Lung (tissue), 12 donors: ENCODE measurements around the gene RAVER1. TPM values are rescaled to one million over a fixed set of nuclear protein-coding genes. Genes with fewer than 3 reads are reported as not detected.

Experiments
- ATAC-seq: fragments of 200-7000 bp; cut with Tn5 transposase; one replicate; pipeline ENCODE4 v1.9.1; 2020; ENCODE audit warnings: moderate number of reproducible peaks; ENCODE audit not compliant: insufficient read depth, low FRiP score
- DNase-seq, 3 donors: peaks; one replicate each; pipeline ENCODE4 v3.0.0-alpha.2; 2013 to 2017
- H3K27ac ChIP-seq, 2 donors: one replicate each; pipeline ENCODE4 v1.5.1; 2013; ENCODE audit warnings: mild to moderate bottlenecking in 2 of 2, moderate library complexity in 2 of 2, control low read depth in 1 of 2, inconsistent platforms in 1 of 2, low read depth in 1 of 2, low read length in 1 of 2
- H3K27me3 ChIP-seq, 3 donors: one replicate each; pipeline ENCODE4 v1.5.1; 2013; ENCODE audit warnings: low read length in 2 of 3; ENCODE audit not compliant: control insufficient read depth in 3 of 3, insufficient read depth in 3 of 3
- H3K36me3 ChIP-seq, 4 donors: one replicate each; pipeline ENCODE4 v1.5.1; 2013; ENCODE audit warnings: low read length in 4 of 4, mild to moderate bottlenecking in 1 of 4, moderate library complexity in 1 of 4; ENCODE audit not compliant: control insufficient read depth in 4 of 4, insufficient read depth in 4 of 4
- H3K4me1 ChIP-seq, 5 donors: one replicate each; pipeline ENCODE4 v1.5.1; 2013; ENCODE audit warnings: low read length in 5 of 5, mild to moderate bottlenecking in 2 of 5, moderate library complexity in 1 of 5; ENCODE audit not compliant: control insufficient read depth in 5 of 5, insufficient read depth in 5 of 5
- H3K4me3 ChIP-seq: one replicate; pipeline ENCODE4 v1.5.1; 2013; ENCODE audit warnings: mild to moderate bottlenecking, control low read depth, moderate library complexity
- H3K9ac ChIP-seq, 2 donors: one replicate each; pipeline ENCODE4 v1.5.1; 2013; ENCODE audit warnings: low read length in 2 of 2, control low read depth in 1 of 2; ENCODE audit not compliant: insufficient read depth in 1 of 2
- H3K9me3 ChIP-seq, 4 donors: one replicate each; pipeline ENCODE4 v1.5.1; 2013; ENCODE audit warnings: low read length in 3 of 4, mild to moderate bottlenecking in 1 of 4, moderate library complexity in 1 of 4; ENCODE audit not compliant: control insufficient read depth in 4 of 4, insufficient read depth in 3 of 4
- WGBS, 2 donors: extraction: QIAGEN DNeasy Blood & Tissue Kit; methylation state at CpG; one replicate each; pipeline ENCODE4 v1.1.7; 2013; 5-methylcytosine and 5-hydroxymethylcytosine counted together
- polyA plus RNA-seq, 2 donors: library from polyadenylated mRNA; stranded (reverse); fragments of 200-250 nt; gene quantifications; one replicate each; pipeline ENCODE4 v1.2.1, GENCODE V29; 2013
- total RNA-seq, 2 donors: library from RNA; depleted of rRNA in 1 of 2; stranded (reverse); fragments of >200 nt in 1 of 2; gene quantifications; one replicate each; pipeline ENCODE4 v1.2.1, GENCODE V29; 2014 to 2021
- TF ChIP-seq, protein P1 (sequence below): IDR thresholded peaks from 2 replicates; pipeline ENCODE4 v1.5.1; 2012; ENCODE audit warnings: mild to moderate bottlenecking; ENCODE audit errors: control extremely low read depth, extremely low read depth
- donor health status: control.
- donor health status: control.
- donor health status: Bipolar disorder and iron deficiency.
- donor health status: healthy.
- donor health status: DM: yes; HTN: yes; CAD: no.

Gene RAVER1
- total and polyA plus RNA-seq, 4 donors, result 10.5 to 46.1 (median 19.4) TPM

DNA sequence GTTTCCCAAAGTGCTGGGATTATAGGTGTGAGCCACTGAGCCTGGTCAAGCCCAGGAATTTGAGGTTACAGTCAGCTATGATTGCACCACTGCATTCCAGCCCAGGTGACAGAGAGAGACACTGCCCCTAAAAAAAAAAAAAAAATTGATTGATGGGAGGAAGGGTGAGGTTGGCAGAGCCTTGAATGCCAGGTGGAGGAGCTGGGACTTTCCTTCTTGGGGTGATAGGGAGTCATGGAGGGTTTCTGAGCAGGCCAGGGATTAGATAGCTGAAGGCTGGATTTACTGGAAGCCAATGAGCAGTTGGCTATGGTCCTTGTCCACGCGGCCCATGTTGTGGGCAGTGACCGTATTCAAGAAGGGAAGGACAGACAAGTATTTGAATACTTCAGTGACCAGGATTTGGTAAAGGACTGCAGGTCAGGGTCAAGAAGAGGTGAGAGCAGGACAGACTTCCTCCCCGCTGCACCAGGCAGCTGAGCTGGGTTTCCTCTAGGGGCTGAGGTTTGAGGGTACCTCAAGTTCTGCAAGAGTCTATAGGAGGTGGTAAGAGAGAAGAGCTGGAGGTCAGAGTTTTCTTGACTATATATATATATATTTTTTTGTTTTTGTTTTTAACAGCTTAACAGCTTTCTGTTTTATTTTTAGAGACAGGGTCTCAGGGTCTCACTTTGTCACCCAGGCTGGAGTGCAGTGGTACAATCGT lies 53.4 kb downstream of the RAVER1 start:
- no peak for DNase-seq
- peaks cover 0 to 44% (median 0%) of the 10 kb centered on the region in 4 donors for H3K36me3 ChIP-seq
- ATAC-seq, result no peak

DNA sequence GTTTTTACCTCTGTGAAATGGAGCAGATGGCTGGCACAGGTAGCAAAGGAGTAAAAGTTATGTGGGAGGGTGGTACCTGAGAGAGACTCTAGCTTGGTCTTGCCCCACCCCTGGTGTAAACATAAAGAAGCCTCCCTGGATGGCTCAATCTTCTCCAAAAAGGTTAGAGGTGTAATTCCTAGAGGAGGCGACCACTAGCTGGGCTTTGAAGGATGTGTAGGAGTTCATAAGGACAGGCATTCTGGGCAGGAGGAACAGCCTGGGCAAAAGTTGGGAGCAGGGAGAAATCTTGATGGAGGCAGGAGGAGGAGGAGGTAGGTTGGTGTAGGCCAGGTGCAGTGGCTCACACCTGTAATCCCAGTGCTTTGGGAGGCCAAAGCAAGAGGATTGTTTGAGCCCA lies 54.4 kb downstream of the RAVER1 start:
- TF ChIP-seq, protein P1, sequence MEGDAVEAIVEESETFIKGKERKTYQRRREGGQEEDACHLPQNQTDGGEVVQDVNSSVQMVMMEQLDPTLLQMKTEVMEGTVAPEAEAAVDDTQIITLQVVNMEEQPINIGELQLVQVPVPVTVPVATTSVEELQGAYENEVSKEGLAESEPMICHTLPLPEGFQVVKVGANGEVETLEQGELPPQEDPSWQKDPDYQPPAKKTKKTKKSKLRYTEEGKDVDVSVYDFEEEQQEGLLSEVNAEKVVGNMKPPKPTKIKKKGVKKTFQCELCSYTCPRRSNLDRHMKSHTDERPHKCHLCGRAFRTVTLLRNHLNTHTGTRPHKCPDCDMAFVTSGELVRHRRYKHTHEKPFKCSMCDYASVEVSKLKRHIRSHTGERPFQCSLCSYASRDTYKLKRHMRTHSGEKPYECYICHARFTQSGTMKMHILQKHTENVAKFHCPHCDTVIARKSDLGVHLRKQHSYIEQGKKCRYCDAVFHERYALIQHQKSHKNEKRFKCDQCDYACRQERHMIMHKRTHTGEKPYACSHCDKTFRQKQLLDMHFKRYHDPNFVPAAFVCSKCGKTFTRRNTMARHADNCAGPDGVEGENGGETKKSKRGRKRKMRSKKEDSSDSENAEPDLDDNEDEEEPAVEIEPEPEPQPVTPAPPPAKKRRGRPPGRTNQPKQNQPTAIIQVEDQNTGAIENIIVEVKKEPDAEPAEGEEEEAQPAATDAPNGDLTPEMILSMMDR, result no peak
- Histone ChIP-seq H3K4me1 (peaks cover 0 to 10% (median 3%) of the 10 kb centered on the region in 5 donors), H3K27ac (no peak overlapping the region), H3K9ac (no peak overlapping the region), H3K9me3 (no peaks in the 10 kb centered on the region), H3K4me3 (no peak overlapping the region), H3K36me3 (peaks cover 0 to 38% (median 0%) of the 10 kb centered on the region in 4 donors), H3K27me3 (no peaks in the 10 kb centered on the region)
- DNase-seq (no peak), ATAC-seq (no peak)
- 95 to 100% methylated on average over 1 of the region's 1 CpG for WGBS, 2 donors

More for the DNA sequence above, 53.4 kb downstream of the RAVER1 start:
- Histone ChIP-seq H3K27ac (peak overlapping the region in 1 of 2 donors; percentile 21), H3K9me3 (no peaks in the 10 kb centered on the region), H3K9ac (no peak overlapping the region), H3K4me1 (peaks cover 0 to 9% (median 3%) of the 10 kb centered on the region in 5 donors), H3K27me3 (no peaks in the 10 kb centered on the region), H3K4me3 (no peak overlapping the region)
- 54 to 56% methylated on average over 5 of the region's 5 CpGs for WGBS, 2 donors
- TF ChIP-seq, protein P1, result no peak

DNA sequence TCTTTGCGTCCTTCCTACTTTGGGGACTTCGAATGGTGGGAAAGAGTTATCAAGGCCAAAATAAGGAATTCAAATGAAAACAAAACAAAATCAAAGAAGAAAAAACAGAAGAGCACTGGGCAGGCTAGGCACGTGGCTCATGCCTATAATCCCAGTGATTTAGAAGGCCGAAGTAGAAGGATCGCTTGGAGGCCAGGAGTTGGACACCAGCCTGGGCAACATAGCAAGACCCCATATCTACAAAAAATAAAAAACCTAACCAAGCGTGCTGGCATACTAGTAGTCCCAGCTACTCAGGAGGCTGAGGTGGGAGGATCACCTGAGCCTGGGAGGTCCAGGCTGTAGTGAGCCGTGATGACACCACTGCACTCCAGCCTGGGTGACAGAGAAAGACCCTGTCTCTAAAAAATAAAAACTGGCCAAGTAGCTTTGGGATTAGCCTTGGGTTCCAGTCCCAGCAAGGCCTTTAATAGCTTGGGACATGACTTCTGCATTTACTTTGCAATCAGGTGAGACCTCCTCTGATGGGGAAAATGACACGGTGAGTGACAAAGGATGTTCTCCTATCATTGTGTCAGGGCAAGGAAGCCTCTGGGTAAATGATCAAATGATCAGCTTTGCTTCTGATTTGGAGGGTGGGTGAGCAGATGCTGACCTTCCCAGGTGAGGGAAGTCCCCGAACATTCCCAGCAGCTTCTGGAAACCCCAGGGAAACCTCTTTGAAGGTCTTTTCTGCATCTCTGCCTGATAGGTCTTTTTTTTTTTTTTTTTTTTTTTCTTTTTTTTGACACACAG lies 55.3 kb downstream of the RAVER1 start:
- H3K4me3 ChIP-seq, result no peak overlapping the region
- H3K27ac ChIP-seq, result peak overlapping the region in 1 of 2 donors; percentile 47
- no peaks in the 10 kb centered on the region for H3K9me3 ChIP-seq
- peaks cover 0 to 29% (median 0%) of the 10 kb centered on the region in 4 donors for H3K36me3 ChIP-seq
- no peak overlapping the region for H3K9ac ChIP-seq
- no peak for DNase-seq
- no peak for ATAC-seq
- no peaks in the 10 kb centered on the region for H3K27me3 ChIP-seq
- 90 to 93% methylated on average over 9 of the region's 9 CpGs for WGBS, 2 donors
- TF ChIP-seq, protein P1, result no peak
- H3K4me1 ChIP-seq, result peaks cover 0 to 9% (median 0%) of the 10 kb centered on the region in 5 donors
